ENCODE measurements around the gene NOD2.

The NOD2 gene

GRCh38 chr16:50741781-50742575 lies 48.6 kb downstream of the NOD2 start, which contains the start of gene CYLD:
TSS of gene CYLD (plus strand) at chr16:50742086. CDS start at chr16:50749699, 7,613 bp downstream.
- H3K4me3 ChIP-seq (ENCODE audit: low read depth, low read length): peak within 1 kb of the TSS; percentile 71
- DNase-seq (ENCODE audit: low read depth): peak; percentile 100
- TF ChIP-seq MAX (IDR thresholded peaks at IDR 0.05; ENCODE audit: low read depth, low read length) (peak; percentile 55), POLR2A (IDR thresholded peaks at IDR 0.05; ENCODE audit: extremely low read depth, insufficient read length) (peak; percentile 25), CTCF (IDR thresholded peaks at IDR 0.05; ENCODE audit: low read depth, low read length) (no peak), MYC (IDR thresholded peaks at IDR 0.05; ENCODE audit: low read depth, low read length) (no peak)

- TF ChIP-seq CTCF (IDR thresholded peaks at IDR 0.05; ENCODE audit: low read depth, low read length) (no peak), POLR2A (IDR thresholded peaks at IDR 0.05; ENCODE audit: extremely low read depth, insufficient read length) (no peak), MAX (IDR thresholded peaks at IDR 0.05; ENCODE audit: low read depth, low read length) (no peak), MYC (IDR thresholded peaks at IDR 0.05; ENCODE audit: low read depth, low read length) (no peak)
- DNase-seq (ENCODE audit: low read depth): peak; percentile 51
Measured at GRCh38 chr16:50742576-50743200, 49.3 kb downstream of the NOD2 start.

DNA sequence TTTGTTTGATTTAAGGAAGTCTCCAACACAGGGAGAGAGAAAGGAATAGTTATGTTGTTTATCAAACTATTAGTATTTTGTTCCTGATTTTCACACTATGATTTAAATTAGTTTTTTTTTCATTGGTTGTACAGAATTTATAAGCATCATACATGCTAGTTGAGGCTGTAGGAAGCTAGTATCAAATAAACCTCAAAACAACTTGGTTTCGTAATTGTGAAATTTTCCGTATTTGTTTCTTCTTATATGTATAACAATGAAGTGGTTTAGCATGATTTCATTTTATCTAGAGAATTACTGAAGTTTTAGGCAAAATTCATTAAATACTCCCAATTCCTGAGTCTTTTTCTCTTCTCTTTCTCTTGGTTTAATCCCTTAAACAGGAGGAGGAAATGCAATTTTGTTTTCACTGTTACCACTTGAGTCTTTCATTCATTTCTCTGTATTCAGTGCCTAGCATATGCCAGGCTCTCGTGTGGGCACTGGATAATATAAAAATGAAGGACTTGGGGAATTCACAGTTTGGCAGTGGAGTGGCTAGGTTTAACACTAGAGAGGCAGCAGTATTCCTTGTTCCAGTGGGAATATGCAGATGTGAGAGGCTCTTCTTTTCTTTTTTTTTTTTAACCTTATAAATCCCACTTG lies 50.3 kb downstream of the NOD2 start:
- no peak overlapping the region for H3K4me3 ChIP-seq (ENCODE audit: low read depth, low read length)
- no peak for TF ChIP-seq CTCF (IDR thresholded peaks at IDR 0.05; ENCODE audit: low read depth, low read length)
- TF ChIP-seq MYC (IDR thresholded peaks at IDR 0.05; ENCODE audit: low read depth, low read length): no peak
- TF ChIP-seq MAX (IDR thresholded peaks at IDR 0.05; ENCODE audit: low read depth, low read length): no peak
- no peak for TF ChIP-seq POLR2A (IDR thresholded peaks at IDR 0.05; ENCODE audit: extremely low read depth, insufficient read length)

More at GRCh38 chr16:50742576-50743200, 49.3 kb downstream of the NOD2 start:
- peak overlapping the region; percentile 71 for H3K4me3 ChIP-seq (ENCODE audit: low read depth, low read length)

GRCh38 chr16:50744881-50745280 lies 51.5 kb downstream of the NOD2 start:
- DNase-seq (ENCODE audit: low read depth): no peak
- TF ChIP-seq MYC (IDR thresholded peaks at IDR 0.05; ENCODE audit: low read depth, low read length) (no peak), POLR2A (IDR thresholded peaks at IDR 0.05; ENCODE audit: extremely low read depth, insufficient read length) (no peak), MAX (IDR thresholded peaks at IDR 0.05; ENCODE audit: low read depth, low read length) (no peak), CTCF (IDR thresholded peaks at IDR 0.05; ENCODE audit: low read depth, low read length) (no peak)
- H3K4me3 ChIP-seq (ENCODE audit: low read depth, low read length): no peak overlapping the region

More for the DNA sequence above, 50.3 kb downstream of the NOD2 start:
- DNase-seq (ENCODE audit: low read depth): no peak

DNA sequence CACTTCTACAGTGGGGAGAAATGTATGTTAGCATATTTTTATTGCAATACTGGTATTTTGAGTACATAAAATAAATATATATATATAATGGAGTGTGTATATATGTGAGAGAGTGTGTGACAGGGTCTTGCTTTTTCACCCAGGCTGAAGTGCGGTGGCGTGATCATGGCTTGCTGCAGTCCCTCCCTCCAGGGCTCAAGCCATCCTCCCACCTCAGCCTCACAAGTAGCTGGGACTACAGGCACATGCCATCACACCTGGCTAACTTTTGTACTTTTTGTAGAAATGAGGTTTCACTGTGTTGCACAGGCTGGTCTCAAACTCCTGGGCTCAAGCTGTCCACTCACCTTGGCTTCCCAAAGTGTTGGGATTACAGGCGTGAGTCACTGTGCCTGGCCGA lies 52.5 kb downstream of the NOD2 start:
- TF ChIP-seq MAX (IDR thresholded peaks at IDR 0.05; ENCODE audit: low read depth, low read length): no peak
- no peak for TF ChIP-seq MYC (IDR thresholded peaks at IDR 0.05; ENCODE audit: low read depth, low read length)
- TF ChIP-seq CTCF (IDR thresholded peaks at IDR 0.05; ENCODE audit: low read depth, low read length): no peak

More for the DNA sequence above, 52.5 kb downstream of the NOD2 start:
- DNase-seq (ENCODE audit: low read depth): no peak
- H3K4me3 ChIP-seq (ENCODE audit: low read depth, low read length): no peak overlapping the region
